ENCODE results near the gene CLEC14A.
A peak's percentile ranks its signal among the peaks of the same experiment; 100 is the strongest.

DNA sequence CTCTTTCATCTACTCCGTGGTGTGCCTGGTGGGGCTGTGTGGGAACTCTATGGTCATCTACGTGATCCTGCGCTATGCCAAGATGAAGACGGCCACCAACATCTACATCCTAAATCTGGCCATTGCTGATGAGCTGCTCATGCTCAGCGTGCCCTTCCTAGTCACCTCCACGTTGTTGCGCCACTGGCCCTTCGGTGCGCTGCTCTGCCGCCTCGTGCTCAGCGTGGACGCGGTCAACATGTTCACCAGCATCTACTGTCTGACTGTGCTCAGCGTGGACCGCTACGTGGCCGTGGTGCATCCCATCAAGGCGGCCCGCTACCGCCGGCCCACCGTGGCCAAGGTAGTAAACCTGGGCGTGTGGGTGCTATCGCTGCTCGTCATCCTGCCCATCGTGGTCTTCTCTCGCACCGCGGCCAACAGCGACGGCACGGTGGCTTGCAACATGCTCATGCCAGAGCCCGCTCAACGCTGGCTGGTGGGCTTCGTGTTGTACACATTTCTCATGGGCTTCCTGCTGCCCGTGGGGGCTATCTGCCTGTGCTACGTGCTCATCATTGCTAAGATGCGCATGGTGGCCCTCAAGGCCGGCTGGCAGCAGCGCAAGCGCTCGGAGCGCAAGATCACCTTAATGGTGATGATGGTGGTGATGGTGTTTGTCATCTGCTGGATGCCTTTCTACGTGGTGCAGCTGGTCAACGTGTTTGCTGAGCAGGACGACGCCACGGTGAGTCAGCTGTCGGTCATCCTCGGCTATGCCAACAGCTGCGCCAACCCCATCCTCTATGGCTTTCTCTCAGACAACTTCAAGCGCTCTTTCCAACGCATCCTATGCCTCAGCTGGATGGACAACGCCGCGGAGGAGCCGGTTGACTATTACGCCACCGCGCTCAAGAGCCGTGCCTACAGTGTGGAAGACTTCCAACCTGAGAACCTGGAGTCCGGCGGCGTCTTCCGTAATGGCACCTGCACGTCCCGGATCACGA is 46.0 kb downstream of the CLEC14A start:
- peak in 1 of 3 donors; percentile 44 for TF ChIP-seq POLR2AphosphoS5 (IDR thresholded peaks at IDR 0.05)
- no peak for TF ChIP-seq POLR2A (IDR thresholded peaks at IDR 0.05)
